GM19463 (cell line): ENCODE results near the gene GPR171.
A peak's percentile ranks its signal among the peaks of the same experiment; 100 is the strongest.

Experiments
- ATAC-seq: cut with Tn5 transposase; IDR thresholded peaks from one replicate; pipeline ENCODE4 v1.9.1; 2021; ENCODE audit warnings: mild to moderate bottlenecking, moderate library complexity; ENCODE audit not compliant: unreplicated experiment

The GPR171 gene

GRCh38 chr3:151182349-151183079, 20.5 kb downstream of the GPR171 start:
- ATAC-seq = no peak

- ATAC-seq = no peak
Observed at GRCh38 chr3:151178208-151178845, 24.7 kb downstream of the GPR171 start.

GRCh38 chr3:151175952-151176351, 27.1 kb downstream of the GPR171 start:
- no peak for ATAC-seq

- no peak for ATAC-seq
Observed at GRCh38 chr3:151174351-151174750, 28.7 kb downstream of the GPR171 start.

GRCh38 chr3:151171145-151171757, 31.8 kb downstream of the GPR171 start:
- peak; percentile 58 for ATAC-seq

- peak; percentile 40 for ATAC-seq
Observed at GRCh38 chr3:151169948-151170679, 32.9 kb downstream of the GPR171 start.

- peak; percentile 18 for ATAC-seq
Observed at GRCh38 chr3:151169262-151169947, 33.6 kb downstream of the GPR171 start.

GRCh38 chr3:151168269-151169094, 34.5 kb downstream of the GPR171 start:
- ATAC-seq = peak; percentile 49

- ATAC-seq = no peak
Observed at GRCh38 chr3:151166161-151166560, 36.9 kb downstream of the GPR171 start.

- ATAC-seq = no peak
Observed at GRCh38 chr3:151165226-151165625, 37.8 kb downstream of the GPR171 start.

- no peak for ATAC-seq
Observed at GRCh38 chr3:151159806-151160205, 43.2 kb downstream of the GPR171 start.

GRCh38 chr3:151156618-151157216, 46.3 kb downstream of the GPR171 start:
- ATAC-seq = peak; percentile 89

- ATAC-seq = no peak
Observed at GRCh38 chr3:151155409-151156128, 47.4 kb downstream of the GPR171 start.

- no peak for ATAC-seq
Observed at GRCh38 chr3:151154566-151154965, 48.5 kb downstream of the GPR171 start.

- ATAC-seq = no peak
Observed at GRCh38 chr3:151152455-151153079, 50.4 kb downstream of the GPR171 start.
